Bone marrow (tissue), 2 donors: ENCODE measurements around the gene ANO6.
"Not testable (repeated sequence)": the region's sequence is repeated elsewhere in the genome, so short reads cannot be mapped to it uniquely, and the experiment has no call there.

ENCODE experiments used
- DNase-seq, 2 donors: peaks; one replicate each; lab custom pipeline; 2025; lab: John Stamatoyannopoulos, UW

ANO6 gene

DNA sequence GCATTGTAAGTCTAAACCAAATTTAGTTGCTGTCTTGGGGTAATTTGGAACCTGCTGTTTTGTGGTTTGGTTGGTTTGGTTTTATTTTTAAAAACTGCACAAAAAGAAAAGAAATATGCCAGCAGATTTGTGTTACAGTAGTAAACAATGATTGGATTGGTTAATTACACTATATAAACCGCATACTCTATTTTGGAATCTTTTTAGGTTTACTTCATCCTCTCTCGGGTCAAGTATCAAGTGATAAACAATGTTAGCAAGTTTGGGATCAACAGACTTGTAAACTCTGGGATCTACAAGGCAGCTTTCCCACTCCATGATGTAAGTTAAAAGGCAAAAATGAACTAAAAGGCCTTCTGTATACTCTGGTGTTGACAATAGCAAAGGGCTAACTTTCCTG lies 132.4 kb downstream of the ANO6 start:
- DNase-seq = no peak

DNA sequence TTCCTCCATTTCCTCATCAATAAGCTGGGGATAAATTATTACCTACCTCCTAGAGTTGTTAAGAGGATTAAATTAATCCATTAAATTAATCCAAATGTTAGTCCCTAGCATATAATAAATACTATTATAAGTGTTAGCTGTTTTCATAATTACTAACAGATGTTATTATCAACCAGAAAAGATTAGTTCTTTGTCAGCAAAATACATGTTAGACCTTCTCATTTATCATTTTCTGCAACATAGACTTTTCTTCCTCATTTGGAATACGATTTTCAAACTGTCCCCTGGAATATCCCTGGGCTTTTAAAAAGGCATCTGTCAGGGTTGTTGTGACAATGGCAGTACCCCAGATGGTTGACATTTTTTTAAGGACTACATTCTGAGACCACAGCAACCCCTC lies 133.1 kb downstream of the ANO6 start:
- DNase-seq = no peak

DNA sequence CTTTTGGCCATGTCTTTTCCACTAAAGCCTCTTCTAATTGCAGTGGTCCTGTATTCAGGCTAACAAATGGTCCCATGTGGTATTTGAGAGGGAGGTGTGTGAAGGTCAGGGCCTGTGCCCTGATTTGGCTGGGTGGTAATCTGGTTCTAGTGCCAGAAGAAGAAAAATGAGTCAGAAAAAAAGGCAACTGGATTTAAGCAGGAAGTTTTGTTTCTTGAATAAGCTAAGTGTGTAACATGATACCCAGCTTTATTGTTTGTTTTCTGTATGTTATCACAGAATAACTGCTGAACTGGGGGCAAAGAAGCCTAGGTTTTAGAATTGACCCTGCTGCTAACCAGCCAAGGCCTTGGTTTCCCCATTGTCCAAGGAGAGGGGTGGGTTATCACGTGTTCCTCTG lies 134.0 kb downstream of the ANO6 start:
- DNase-seq = no peak

DNA sequence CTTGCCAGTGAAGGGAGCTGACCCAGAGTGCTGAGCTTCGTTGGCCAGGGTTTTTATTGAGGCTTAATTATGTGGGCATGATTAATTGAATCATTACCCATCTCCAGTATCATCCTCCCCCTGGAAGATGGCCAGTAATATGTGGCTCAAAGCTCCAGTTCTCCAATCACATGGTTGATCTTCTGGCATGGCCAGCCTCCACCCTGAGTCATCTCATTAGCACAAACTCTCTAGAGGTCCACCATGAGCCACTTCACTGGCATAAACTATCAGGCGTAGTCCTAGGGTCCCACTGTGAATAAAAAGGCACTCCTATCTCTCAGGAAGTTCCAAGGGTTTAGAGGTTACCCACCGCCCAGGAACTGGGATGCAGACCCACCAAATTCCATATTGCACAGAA lies 135.0 kb downstream of the ANO6 start:
- DNase-seq = no peak

DNA sequence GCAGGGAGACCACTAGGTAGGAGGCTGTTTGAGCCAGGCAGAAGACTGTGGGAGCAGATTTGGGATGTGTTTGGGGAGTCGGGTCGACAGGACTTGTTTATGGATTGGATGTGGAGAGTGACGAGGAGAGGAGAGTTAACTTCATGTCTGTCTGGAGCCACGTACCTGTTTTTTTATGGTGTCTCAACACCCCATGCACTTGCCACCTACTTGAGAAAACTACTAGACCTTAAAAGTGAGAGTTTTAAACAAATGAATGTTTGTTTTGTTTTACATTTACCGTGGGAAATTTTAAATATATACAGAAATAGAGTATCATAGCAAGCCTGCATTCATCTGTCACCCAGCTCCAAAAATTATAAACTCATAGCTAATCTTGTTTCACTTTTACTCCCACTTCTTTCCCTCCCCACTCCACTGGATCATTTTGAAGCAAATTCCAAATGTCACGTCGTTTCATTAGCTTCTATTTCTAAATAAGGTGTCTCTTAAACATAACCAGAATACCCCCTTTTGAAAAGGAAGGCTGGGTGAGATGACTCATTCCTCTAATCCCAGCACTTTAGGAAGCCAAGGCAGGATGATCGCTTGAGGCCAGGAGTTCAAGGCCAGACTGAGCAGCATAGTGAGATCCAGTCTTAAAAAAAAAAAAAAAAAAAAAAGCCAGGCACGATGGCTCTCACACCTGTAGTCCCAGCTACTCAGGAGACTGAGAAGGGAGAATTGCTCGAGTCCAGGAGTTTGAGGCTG lies 136.2 kb downstream of the ANO6 start:
- DNase-seq = no peak

DNA sequence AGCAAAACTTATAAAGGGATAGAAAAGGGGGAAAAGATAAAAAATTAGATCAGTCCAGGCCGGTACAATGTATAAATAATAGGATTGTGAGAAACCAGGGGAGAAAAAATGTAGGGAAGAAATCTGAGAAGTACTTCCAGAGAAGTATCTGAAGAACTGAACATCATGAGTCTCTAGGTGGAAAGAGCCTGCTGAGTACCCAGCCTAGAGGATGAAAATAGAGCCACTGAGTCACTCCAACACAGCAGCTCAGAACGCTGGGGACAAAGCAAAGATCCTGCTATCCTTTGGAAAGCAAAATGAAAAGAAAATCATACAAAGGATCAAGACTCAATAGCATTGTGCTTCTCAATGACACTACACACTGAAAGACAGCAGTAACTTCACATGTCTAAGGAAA lies 138.0 kb downstream of the ANO6 start:
- DNase-seq = no peak

DNA sequence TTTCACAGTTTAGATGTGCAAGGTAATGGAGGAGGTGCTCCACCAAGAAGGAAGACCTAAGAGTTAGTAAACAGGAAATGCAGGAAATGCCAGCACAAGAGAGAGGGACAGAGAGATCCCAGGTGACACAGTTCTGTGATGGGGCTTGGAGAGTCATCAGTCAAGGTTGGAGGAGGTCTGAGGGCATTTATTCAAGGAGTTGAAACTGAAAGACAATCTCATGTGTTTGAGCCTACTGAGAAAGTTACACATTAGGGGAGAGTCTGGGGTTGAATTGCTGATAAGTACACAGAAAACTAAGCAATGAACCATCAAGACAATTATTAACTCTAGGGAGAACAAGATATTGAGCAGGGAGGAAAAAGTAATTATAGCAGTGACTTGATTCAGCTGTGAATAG lies 138.5 kb downstream of the ANO6 start:
- DNase-seq = no peak

DNA sequence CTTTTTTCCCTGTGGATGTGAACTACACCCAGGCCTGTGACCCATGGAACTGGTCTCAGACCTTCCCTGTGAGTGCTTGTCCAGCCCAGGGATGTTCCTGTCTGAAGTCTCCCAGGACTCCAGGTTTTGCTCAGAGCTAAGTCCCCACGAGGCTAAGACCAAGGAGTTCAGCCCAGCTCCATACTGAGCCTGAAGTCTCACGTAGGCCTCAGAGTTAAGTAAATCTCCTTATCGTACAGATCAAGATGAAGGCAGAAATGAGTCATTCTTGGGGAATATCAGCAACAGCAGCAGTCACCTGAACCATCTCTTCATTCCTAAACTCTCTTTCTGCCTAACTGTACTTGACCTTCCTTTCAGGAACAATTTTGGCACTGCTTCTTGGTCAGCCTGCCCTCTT lies 139.8 kb downstream of the ANO6 start:
- DNase-seq = no peak

DNA sequence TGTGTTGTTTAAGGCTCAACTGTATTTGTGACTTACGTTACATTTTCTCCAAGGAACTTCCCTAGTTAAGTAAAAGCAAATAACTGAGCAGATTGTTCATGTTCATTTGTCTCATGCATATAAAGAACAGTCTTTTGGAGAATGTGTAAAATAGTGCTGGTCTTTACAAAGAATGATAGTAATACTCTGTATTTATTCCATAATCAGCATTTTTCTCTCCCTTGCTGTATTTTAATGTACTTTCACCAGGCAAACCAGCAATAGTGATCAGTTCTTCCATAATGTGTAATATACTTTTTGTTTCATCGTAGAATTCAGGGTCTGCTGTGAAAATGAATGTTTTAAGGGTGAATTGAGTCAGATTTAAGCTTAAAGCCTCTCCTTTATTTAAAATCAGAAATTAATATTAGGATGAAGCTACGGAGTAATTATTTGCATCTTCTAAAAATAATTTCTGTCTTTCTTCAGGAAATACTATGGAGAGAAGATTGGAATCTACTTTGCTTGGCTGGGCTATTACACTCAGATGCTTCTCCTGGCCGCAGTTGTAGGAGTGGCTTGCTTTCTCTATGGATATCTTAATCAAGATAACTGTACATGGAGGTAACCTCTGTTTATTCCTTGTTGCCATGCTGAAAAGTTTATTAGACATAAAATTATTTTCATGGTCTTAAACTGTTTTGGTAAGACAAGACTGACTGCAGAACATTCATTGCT lies 141.1 kb downstream of the ANO6 start:
- no peak for DNase-seq

DNA sequence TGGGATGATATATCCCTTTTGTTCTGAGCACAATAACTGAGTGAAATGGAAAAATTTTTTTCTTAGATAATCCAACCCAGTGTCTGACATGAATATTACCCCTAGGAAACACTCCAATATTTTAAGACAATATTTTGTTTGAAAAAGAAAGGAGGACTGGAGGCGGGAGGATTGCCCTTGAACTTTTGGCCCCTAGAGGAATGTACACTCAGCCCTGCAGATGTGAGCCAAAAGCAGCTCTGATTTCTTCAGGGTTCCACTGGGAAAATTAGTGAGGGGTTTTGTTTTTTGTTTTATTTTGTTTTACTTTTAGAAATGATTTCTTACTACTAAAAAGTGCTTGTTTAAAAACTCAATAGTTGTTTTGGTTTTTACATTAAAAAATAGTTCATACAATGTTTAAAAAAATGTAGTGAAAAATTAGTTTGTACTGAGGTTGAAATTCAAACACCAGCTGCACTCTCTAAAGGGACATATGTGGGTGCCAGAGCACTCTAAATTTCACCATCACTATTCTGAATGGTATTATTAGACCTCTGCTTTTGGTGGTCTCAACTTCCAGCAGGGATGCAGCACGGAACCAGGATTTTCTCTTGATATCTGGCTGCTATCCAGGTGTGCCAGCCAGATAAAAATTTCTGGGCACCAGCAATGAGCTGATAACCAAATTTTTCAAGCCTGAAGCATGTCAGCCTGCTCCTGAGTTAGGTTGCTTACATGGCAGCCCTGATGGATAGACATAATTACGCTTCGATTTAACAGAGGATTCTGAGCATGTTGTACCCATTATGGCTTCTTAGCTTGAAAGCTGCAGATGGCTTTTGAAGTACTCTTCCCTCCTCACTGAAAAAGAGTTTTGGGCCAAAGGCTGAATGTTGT lies 141.9 kb downstream of the ANO6 start:
- no peak for DNase-seq

DNA sequence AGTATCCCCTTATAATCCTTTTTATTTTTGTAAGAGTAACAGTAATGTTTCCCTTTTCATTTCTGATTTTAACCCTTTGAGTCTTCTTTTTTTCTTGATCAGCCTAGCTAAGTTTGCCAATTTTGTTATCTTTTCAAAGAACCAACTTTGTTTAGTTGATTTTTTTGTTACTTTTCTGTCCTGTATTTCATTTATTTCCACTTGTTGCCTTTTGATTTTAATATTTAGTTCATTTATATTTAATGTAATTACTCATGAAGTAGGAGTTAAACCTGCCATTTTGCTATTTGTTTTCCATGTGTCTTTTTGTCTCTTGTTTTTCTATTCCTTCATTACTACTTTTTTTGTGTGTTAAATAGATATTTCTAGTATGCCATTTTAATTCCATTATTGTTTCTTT lies 146.4 kb downstream of the ANO6 start:
- DNase-seq = no peak

DNA sequence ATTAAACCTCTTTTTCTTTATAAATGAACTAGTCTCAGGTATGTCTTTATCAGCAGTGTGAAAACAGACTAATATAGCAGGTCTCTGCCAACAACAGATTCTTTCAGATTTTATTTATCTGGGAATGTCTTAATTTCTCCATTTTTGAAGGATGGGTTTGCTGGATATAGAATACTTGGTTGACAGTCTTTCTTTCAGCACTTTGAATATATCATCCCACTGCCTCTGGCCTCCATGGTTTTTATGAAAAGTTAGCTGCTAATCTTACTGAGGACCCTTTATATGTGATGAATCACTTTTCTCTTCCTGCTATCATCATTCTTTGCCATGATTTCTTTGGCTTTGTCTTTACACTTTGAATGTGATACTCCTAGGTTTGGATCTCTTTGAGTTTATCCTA lies 148.0 kb downstream of the ANO6 start:
- DNase-seq = no peak

DNA sequence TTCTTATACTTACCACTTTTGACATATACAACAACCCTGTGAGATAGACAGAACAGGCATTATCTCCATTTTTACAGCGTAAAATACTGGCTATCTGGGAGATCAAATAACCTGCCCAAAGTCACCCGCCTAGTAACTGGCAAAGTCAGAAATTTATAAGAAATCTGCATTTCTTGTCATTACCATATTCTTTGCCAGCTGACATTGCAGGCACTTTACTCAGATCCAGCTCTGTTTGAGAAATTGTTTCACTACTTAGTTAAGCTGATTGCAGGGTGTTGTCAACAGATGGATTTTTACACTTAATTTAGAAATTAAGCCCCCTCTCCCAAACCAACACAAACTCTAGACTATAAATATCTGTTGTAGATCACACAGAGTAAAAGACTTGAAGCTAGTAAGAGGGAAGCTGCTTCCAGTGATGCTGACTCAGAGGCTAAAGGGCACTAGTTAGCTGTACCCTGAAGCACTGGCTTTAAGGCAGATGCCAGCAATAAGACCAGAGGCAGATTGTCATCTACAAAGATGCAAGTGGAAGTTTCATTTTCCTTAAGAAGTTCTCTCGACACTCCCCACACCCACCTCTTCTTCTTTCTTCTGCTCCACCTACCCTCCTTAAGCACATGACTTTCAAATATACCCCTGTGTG lies 153.1 kb downstream of the ANO6 start:
- no peak for DNase-seq

DNA sequence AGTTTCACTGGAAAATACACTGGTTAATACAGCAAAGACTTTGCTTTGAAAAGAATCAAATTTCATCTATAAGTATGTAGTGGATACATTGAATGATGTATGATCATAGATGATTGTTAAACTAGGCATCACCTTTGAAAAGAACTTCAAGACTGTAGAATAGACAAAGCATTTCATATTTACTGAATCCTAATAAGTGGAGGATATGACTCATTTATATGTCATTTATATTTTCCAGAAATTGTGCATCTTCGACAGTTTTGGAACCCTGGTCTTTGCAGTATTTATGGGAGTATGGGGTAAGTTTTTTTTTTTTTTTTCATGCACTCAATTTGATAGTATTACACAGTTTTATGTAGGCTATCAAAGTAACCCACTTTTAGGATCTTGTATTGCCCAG lies 161.9 kb downstream of the ANO6 start:
- DNase-seq = no peak

DNA sequence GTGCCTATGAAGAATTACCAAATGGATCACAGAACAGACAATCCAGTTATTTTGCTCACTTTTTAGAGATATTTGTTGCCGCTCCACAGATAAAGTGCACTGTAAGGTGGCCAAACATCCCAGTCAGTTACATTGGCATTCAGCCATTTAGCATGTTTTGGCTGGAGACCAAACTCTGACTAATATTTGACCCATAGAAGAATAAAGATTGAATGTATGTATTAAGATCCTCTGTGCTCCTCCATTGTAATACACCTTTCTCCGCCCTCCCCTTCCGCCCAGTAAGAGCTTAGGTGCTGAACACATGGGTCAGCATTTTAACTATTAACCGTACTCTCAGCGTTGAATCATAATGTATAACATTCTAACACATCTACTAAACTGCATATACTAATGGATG lies 163.4 kb downstream of the ANO6 start:
- no peak for DNase-seq

DNA sequence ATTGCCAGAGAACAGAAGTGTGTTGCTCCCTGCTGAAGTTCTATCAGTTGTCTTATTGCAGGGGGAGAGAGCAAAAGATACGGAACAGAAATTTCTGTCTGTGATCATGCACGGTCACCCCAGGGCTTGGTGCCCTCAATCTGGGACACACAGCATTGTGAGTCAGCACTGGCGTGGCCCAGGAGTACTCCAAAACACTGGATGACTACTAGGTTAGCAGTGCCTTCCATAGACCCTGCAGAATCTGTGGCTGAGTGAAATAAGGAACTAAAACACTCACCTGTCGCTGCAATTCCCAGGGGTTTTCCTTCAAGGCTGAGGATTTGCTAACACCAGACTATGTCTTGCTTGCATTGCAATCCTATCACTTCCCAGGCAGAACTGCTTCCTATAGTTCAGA lies 165.5 kb downstream of the ANO6 start:
- DNase-seq = no peak

DNA sequence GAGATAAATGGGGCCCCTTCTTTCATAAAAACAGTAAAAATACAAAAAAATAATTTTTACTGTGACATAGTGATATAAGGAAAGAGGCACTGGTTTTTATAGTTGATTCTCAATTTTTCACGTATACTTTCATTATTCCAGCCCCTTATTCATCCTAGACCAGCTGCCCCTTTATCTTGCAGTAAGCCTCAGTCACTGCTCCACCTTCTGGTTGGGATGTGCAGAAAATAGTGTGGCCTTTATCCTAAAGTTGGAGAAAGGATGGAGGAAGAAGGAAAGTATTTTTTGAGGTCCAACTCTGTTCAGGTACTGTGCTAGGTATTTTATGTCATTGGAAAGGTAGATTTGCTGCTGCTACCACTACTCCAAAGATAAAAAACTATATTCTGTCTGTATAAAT lies 172.7 kb downstream of the ANO6 start:
- no peak for DNase-seq

DNA sequence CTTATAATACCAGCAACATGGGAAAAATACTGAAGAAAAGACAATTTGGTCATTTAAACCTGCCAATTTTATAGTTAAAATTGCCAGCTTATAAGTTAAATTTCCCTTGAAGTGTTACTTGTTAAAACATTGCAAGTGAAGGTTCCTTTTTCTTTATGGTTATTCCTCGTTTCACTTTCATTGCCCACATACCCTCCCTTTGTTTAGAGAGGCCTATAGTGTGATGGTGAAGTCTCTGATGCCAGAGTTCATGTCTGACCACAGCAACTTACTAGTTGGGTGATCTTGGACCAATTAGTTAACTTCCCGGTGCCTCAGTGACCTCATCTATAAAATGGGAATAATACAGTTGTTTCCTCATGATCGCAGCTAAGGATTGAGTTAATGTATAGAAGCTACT lies 173.5 kb downstream of the ANO6 start:
- DNase-seq = no peak

DNA sequence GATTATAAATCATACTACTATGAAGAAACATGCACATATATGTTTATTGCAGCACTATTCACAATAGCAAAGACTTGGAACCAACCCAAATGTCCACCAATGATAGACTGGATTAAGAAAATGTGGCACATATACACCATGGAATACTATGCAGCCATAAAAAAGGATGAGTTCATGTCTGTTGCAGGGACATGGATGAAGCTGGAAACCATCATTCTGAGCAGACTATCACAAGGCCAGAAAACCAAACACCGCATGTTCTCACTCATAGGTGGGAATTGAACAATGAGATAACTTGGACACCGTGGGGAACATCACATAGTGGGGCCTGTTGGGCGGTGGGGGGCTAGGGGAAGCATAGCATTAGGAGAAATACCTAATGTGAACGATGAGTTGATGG lies 181.6 kb downstream of the ANO6 start:
- DNase-seq = not testable (repeated sequence)

DNA sequence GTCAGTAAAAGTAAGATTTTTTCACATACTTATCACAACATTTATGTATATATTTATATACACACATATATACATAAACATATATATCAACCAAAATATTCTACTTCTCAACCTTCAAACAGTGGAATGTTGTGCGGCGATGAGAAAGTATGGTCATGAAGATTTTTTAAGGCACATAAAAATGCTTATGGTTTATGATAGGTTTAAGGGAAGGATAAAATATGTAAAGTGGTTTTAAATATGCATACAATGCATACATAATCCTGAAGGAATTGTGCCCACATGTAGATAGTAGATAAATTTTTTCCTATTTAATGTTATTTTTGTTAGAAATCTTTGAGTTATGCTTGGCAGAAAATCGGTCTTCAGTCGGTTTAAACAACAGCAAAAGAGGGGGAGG lies 182.7 kb downstream of the ANO6 start:
- DNase-seq = no peak

DNA sequence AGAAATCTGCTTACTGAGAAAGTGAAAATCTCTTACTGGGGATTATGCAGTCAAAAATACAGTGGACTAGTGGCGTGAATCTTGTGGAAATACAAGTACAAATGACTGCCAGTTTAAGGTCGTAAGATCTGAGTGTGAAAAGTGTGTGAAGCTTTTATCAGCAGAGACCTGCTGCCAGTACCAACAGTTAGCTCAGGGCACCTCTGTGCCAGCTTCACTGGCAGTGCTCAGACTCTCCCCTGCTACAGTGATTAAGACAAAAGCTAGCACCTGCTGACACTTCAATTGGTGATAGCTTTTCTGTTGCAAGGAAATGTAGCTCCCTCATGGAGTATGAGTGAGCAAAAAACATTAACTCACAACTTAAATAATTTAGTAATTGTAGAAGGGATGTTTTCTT lies 185.1 kb downstream of the ANO6 start:
- DNase-seq = no peak

DNA sequence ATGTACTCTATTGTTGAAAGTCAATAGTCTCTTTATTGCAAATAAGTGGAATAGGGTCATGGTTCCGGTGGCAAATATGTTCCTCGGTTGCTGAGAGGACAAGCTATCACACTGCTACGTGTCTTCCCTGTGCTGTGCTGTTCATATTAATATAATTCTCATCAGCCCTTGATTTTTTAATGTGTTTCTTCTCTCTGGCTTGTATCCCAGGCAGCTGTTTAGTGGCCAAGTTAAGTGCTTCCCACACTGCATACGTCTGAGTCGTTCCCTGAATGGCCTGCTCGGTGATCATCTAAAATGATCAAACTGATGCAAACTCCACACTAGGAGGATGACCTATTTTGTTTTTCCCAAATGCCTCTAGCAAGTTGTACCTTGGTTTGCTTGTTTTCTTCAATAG lies 186.4 kb downstream of the ANO6 start:
- DNase-seq = no peak
